Right ventricle myocardium superior (tissue), 1 donor: Measurements from ENCODE around the gene CHPT1. TPM values are rescaled to one million over a fixed set of nuclear protein-coding genes. Genes with fewer than 3 reads are reported as not detected.
"Not testable (repeated sequence)": the region's sequence is repeated elsewhere in the genome, so short reads cannot be mapped to it uniquely, and the experiment has no call there.

Experiments
- ATAC-seq: fragments of 200-7000 bp; cut with Tn5 transposase; one replicate; pipeline ENCODE4 v1.9.1; 2020; ENCODE audit warnings: mild to moderate bottlenecking; ENCODE audit not compliant: poor library complexity
- DNase-seq: peaks from one replicate; pipeline ENCODE4 v3.0.0-alpha.2; 2020
- intact Hi-C: fragments of 100-400 bp; cut with DNase I; formaldehyde crosslinking; loops from one replicate; pipeline ENCODE4 v1.11.2; 2022
- long read RNA-seq: library from polyadenylated mRNA; unstranded; transcript quantifications from one replicate; pipeline ENCODE4 v2.0.0, GENCODE V29; 2021
- total RNA-seq: library from RNA; stranded (reverse); fragmentation: NEBNext Ultra II Directional; extraction: Animal tissue kit (Norgen Biotek cat#: 25700); gene quantifications from one replicate; pipeline ENCODE4 v1.2.1, GENCODE V29; 2021
- donor health status: DM: no; HTN: yes; CAD: no; lungs with severe emphysema.

CHPT1 gene
- 139 TPM for total RNA-seq
- long read RNA-seq, transcript CHPT1-205 (8 exons, 2,001 nt) = minor isoform, 33 of 547 reads
- long read RNA-seq, transcript CHPT1-201 (9 exons, 1,585 nt) = major isoform, 415 of 547 reads
- long read RNA-seq, partial matches to known transcripts = 5 of 547 reads
- long read RNA-seq, other reads (novel, unspliced or antisense) = 94 of 547 reads

GRCh38 chr12:101697197-101697929, at the start of gene CHPT1:
Gene CHPT1, plus strand, starts transcription at chr12:101697640. Its CDS starts 222 bp downstream, at chr12:101697862.
- intact Hi-C loops = no loop called here
- peak; percentile 74 for ATAC-seq
- peak; percentile 88 for DNase-seq

GRCh38 chr12:101647711-101648110, 49.7 kb upstream of the CHPT1 start:
- intact Hi-C loops = no loop called here
- no peak for DNase-seq
- no peak for ATAC-seq

- no peak for DNase-seq
- no peak for ATAC-seq
- intact Hi-C loops = no loop called here
Observed at GRCh38 chr12:101648195-101648594, 49.2 kb upstream of the CHPT1 start.

- no peak for DNase-seq
- ATAC-seq = no peak
- intact Hi-C loops = no loop called here
Observed at GRCh38 chr12:101650346-101651117, 46.9 kb upstream of the CHPT1 start.

- DNase-seq (no peak), ATAC-seq (no peak)
- intact Hi-C loops = no loop called here
Observed at GRCh38 chr12:101653030-101653429, 44.4 kb upstream of the CHPT1 start.

GRCh38 chr12:101653503-101653902, 43.9 kb upstream of the CHPT1 start:
- no peak for ATAC-seq
- intact Hi-C loops = no loop called here
- no peak for DNase-seq

- intact Hi-C loops = no loop called here
- ATAC-seq = no peak
- no peak for DNase-seq
Observed at GRCh38 chr12:101654442-101654841, 43.0 kb upstream of the CHPT1 start.

- intact Hi-C loops = no loop called here
- DNase-seq (no peak), ATAC-seq (no peak)
Observed at GRCh38 chr12:101655393-101655792, 42.0 kb upstream of the CHPT1 start.

- intact Hi-C loops, DNase-seq, ATAC-seq: not testable (repeated sequence)
Observed at GRCh38 chr12:101660662-101661061, 36.8 kb upstream of the CHPT1 start.

- intact Hi-C loops = no loop called here
- ATAC-seq (no peak), DNase-seq (no peak)
Observed at GRCh38 chr12:101663298-101663697, 34.1 kb upstream of the CHPT1 start.

- no peak for DNase-seq
- ATAC-seq = no peak
- intact Hi-C loops = no loop called here
Observed at GRCh38 chr12:101664992-101665391, 32.4 kb upstream of the CHPT1 start.

GRCh38 chr12:101666052-101666728, 31.2 kb upstream of the CHPT1 start:
- intact Hi-C loops = no loop called here
- DNase-seq = no peak
- no peak for ATAC-seq

- intact Hi-C loops = no loop called here
- no peak for ATAC-seq
- no peak for DNase-seq
Observed at GRCh38 chr12:101667591-101667990, 29.8 kb upstream of the CHPT1 start.

GRCh38 chr12:101670007-101670671, 27.3 kb upstream of the CHPT1 start:
- peak; percentile 83 for ATAC-seq
- intact Hi-C loops = no loop called here
- DNase-seq = no peak

- peak; percentile 69 for ATAC-seq
- intact Hi-C loops = no loop called here
- no peak for DNase-seq
Observed at GRCh38 chr12:101671157-101671791, 26.2 kb upstream of the CHPT1 start.

GRCh38 chr12:101671833-101672232, 25.6 kb upstream of the CHPT1 start:
- no peak for ATAC-seq
- DNase-seq = no peak
- intact Hi-C loops = no loop called here

- intact Hi-C loops = no loop called here
Observed at GRCh38 chr12:101675555-101675954, 21.9 kb upstream of the CHPT1 start.

GRCh38 chr12:101676497-101676896, 20.9 kb upstream of the CHPT1 start:
- ATAC-seq, intact Hi-C loops, DNase-seq: not testable (repeated sequence)

More at GRCh38 chr12:101675555-101675954, 21.9 kb upstream of the CHPT1 start:
- DNase-seq (no peak), ATAC-seq (no peak)
